ENCODE results near the gene ZNF276.
"Not testable (repeated sequence)": the region's sequence is repeated elsewhere in the genome, so short reads cannot be mapped to it uniquely, and the experiment has no call there.

ZNF276 gene

DNA sequence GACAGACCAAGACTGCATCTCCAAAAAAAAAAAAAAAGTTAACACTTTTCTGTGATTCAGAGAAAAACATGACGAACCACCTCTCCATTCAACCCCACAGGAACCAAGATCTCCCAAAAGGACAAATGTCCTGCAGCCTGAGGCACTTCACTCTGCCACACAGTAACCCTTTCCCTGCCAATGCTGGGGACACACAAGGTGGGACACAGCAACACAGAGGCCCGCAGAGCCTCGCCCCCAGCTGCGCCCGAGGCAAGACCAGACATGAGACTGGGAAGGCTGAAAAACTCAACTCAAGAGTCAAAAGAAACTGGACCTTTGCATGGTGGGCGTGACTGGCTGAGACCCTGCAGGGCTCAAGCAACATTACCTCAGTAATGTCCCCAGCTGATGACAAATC is 61.2 kb downstream of the ZNF276 start:
- DNase-seq (ENCODE audit: low read depth in 2 of 2): no peak

DNA sequence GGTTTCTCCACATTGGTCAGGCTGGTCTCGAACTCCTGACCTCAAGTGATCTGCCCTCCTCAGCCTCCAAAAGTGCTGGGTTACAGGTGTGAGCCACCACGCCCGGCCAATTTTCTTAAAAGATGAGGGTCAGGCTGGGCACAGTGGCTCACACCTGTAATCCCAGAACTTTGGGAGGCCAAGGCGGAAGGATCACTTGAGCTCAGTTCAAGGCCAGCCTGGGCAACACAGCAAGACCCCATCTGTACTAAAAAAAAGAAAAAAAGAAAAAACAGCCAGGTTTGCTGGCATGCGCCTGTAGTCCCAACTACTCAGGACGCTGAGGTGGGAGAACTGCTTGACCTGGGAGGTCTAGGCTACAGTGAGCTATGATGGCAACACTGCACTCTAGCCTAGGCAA is 62.6 kb downstream of the ZNF276 start:
- DNase-seq (ENCODE audit: low read depth in 2 of 2): not testable (repeated sequence)

DNA sequence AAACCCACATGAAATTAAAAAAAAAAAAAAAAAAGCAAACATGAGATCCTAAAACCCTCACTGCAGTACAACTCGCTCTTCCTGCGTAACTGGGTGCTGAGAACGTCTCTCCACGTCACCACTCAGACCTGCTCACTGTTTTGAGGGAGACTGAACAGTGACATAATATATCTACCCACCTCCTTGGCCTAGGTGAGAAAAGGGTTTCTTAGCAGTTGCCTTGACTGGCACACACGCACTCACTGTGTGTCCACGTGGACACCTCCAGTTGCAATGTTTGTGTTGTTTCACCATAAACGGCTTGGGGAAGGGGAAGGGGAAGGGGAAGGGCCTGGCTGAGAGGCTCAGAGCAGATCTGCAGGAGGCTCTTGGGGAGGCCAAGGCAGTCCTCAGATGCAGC is 63.1 kb downstream of the ZNF276 start:
- DNase-seq (ENCODE audit: low read depth in 2 of 2): no peak

- DNase-seq (ENCODE audit: low read depth in 2 of 2): no peak
Observed at GRCh38 chr16:89785523-89786155, 64.3 kb downstream of the ZNF276 start.

DNA sequence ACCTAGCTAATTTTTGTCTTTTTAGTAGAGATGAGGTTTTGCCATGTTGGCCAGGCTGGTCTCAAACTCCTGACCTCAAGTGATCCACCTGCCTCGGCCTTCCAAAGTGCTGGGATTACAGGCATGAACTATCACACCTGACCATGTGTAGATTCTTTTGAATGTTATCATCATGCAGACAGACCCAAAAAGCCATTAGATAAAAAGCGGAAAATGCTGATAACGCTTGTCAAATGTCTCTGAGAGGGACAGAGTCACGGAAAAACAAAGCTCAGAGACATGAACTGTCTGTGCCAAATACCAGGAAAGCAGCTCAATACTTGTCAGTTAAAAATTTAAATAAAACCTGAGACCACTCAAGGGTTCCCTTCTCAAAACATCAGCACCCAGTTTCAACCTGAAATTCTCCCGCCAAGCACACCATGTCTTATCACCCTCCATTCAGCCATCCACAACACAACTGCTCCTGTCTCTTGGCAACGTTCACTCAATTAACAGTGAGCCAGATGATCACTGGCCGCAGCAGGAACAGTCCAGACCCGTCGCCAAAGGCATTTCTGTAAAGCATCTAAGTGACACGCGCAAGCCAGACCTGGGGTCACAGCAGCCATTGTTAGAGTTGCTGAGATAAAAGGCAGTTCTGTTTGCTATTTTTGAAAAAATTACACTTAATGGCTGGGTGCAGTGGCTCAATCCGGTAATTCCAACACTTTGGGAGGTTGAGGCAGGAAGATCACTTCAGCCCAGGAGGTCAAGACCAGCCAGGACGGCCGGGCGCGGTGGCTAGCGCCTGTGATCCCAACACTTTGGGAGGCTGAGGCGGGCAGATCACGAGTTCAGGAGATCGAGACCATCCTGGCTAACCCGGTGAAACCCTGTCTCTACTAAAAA is 65.4 kb downstream of the ZNF276 start:
- DNase-seq (ENCODE audit: low read depth in 2 of 2): no peak

GRCh38 chr16:89787365-89787805 is 66.0 kb downstream of the ZNF276 start:
- no peak for DNase-seq (ENCODE audit: low read depth in 2 of 2)

Measured in stimulated activated CD4-positive, alpha-beta T cell treated with anti-CD3 and anti-CD28 coated beads, Interleukin-15, amount 100 ng/mL, for 48 hours (primary cell).